DMS153 treated with DMSO at 0.1 percent for 48 hours (cell line): ENCODE measurements around the gene TAS2R31.

ENCODE experiments used
- DNase-seq: peaks from one replicate; lab custom pipeline; 2025; ENCODE audit not compliant: unreplicated experiment; lab: John Stamatoyannopoulos, UW

TAS2R31 gene

GRCh38 chr12:11007608-11008007, 23.6 kb downstream of the TAS2R31 start:
- no peak for DNase-seq

GRCh38 chr12:10998204-10998603, 33.0 kb downstream of the TAS2R31 start, which contains the start of gene TAS2R20:
TSS of gene TAS2R20 (minus strand) at chr12:10998304. CDS start at chr12:10997875, 429 bp downstream.
- no peak for DNase-seq

- no peak for DNase-seq
Observed at GRCh38 chr12:10994307-10994706, 36.9 kb downstream of the TAS2R31 start.

- no peak for DNase-seq
Observed at GRCh38 chr12:10989107-10989506, 42.1 kb downstream of the TAS2R31 start.

- no peak for DNase-seq
Observed at GRCh38 chr12:10986812-10987211, 44.4 kb downstream of the TAS2R31 start, which contains the start of gene TAS2R50. TSS of gene TAS2R50 (minus strand) at chr12:10986912. CDS start at chr12:10986860, 52 bp downstream.

- no peak for DNase-seq
Observed at GRCh38 chr12:10982244-10982643, 49.0 kb downstream of the TAS2R31 start.
